Trophoblast cell (in vitro differentiated cells and primary cell): Measurements from ENCODE around the gene UBE2U.

Source experiments
- DNase-seq, 2 donors: peaks; one replicate each; pipeline ENCODE4 v3.0.0-alpha.2; 2016
- H2AFZ ChIP-seq: 2 replicates; pipeline ENCODE4 v1.6.1; 2013; ENCODE audit warnings: low read length, moderate library complexity, mild to moderate bottlenecking; ENCODE audit not compliant: insufficient read depth, poor library complexity
- H2AK5ac ChIP-seq: 2 replicates; pipeline ENCODE4 v1.6.1; 2013; ENCODE audit warnings: mild to moderate bottlenecking, low read length
- H2BK120ac ChIP-seq: 2 replicates; pipeline ENCODE4 v1.6.1; 2013; ENCODE audit warnings: low read length, mild to moderate bottlenecking, moderate library complexity; ENCODE audit not compliant: insufficient read depth, poor library complexity
- H2BK12ac ChIP-seq: 2 replicates; pipeline ENCODE4 v1.6.1; 2013; ENCODE audit warnings: mild to moderate bottlenecking, low read length, moderate library complexity
- H2BK5ac ChIP-seq: 2 replicates; pipeline ENCODE4 v1.6.1; 2013; ENCODE audit warnings: low read length, low read depth, moderate library complexity, mild to moderate bottlenecking; ENCODE audit not compliant: poor library complexity
- H3K14ac ChIP-seq: 2 replicates; pipeline ENCODE4 v1.6.1; 2013; ENCODE audit warnings: mild to moderate bottlenecking, low read length
- H3K18ac ChIP-seq: 2 replicates; pipeline ENCODE4 v1.6.1; 2013; ENCODE audit warnings: mild to moderate bottlenecking, low read length
- H3K23ac ChIP-seq: 2 replicates; pipeline ENCODE4 v1.6.1; 2013; ENCODE audit warnings: low read length
- H3K27ac ChIP-seq: 2 replicates; pipeline ENCODE4 v1.5.1; 2013; ENCODE audit warnings: low read depth, mild to moderate bottlenecking, inconsistent platforms, low read length, moderate library complexity
- H3K27me3 ChIP-seq: 2 replicates; pipeline ENCODE4 v1.6.1; 2013; ENCODE audit warnings: inconsistent platforms, mild to moderate bottlenecking, low read length, moderate library complexity; ENCODE audit not compliant: insufficient read depth
- H3K36me3 ChIP-seq, 2 experiments: 1 replicate in 1 of 2; 2 replicates in 1 of 2; pipeline ENCODE4 v1.6.1; 2013; ENCODE audit warnings: low read length in 2 of 2, mild to moderate bottlenecking in 2 of 2, moderate library complexity in 1 of 2; ENCODE audit not compliant: insufficient read depth in 2 of 2, control insufficient read depth in 1 of 2
- H3K4ac ChIP-seq: 2 replicates; pipeline ENCODE4 v1.6.1; 2013; ENCODE audit warnings: low read depth, mild to moderate bottlenecking, low read length, moderate library complexity
- H3K4me1 ChIP-seq, 2 experiments: 1 replicate in 1 of 2; 2 replicates in 1 of 2; pipeline ENCODE4 v1.6.1; 2013; ENCODE audit warnings: low read length in 2 of 2, mild to moderate bottlenecking in 2 of 2, moderate library complexity in 1 of 2; ENCODE audit not compliant: insufficient read depth in 2 of 2, control insufficient read depth in 1 of 2
- H3K4me2 ChIP-seq: 2 replicates; pipeline ENCODE4 v1.6.1; 2013; ENCODE audit warnings: inconsistent platforms, mild to moderate bottlenecking, low read length, moderate library complexity
- H3K4me3 ChIP-seq: 2 replicates; pipeline ENCODE4 v1.5.1; 2013; ENCODE audit warnings: mild to moderate bottlenecking, low read depth, low read length, inconsistent platforms
- H3K79me1 ChIP-seq: one replicate; pipeline ENCODE4 v1.6.1; 2013; ENCODE audit warnings: low read length
- H3K79me2 ChIP-seq: 2 replicates; pipeline ENCODE4 v1.6.1; 2013; ENCODE audit warnings: low read length, mild to moderate bottlenecking; ENCODE audit not compliant: control insufficient read depth, insufficient read depth, poor library complexity
- H3K9ac ChIP-seq: 2 replicates; pipeline ENCODE4 v1.6.1; 2013; ENCODE audit warnings: mild to moderate bottlenecking, low read length
- H3K9me3 ChIP-seq: 2 replicates; pipeline ENCODE4 v1.6.1; 2013; ENCODE audit warnings: low read depth, mild to moderate bottlenecking, control low read depth, inconsistent platforms, low read length; ENCODE audit not compliant: insufficient read depth
- H4K12ac ChIP-seq: 2 replicates; pipeline ENCODE4 v1.6.1; 2013; ENCODE audit warnings: low read depth, mild to moderate bottlenecking, low read length, moderate library complexity
- H4K8ac ChIP-seq: 2 replicates; pipeline ENCODE4 v1.6.1; 2013; ENCODE audit warnings: low read depth, mild to moderate bottlenecking, low read length, moderate library complexity
- H4K91ac ChIP-seq: one replicate; pipeline ENCODE4 v1.6.1; 2013; ENCODE audit warnings: low read depth, mild to moderate bottlenecking, low read length, moderate library complexity
- WGBS: extraction: QIAGEN DNeasy Blood & Tissue Kit; methylation state at CpG from one replicate; pipeline ENCODE4 v1.1.7; 2013; ENCODE audit warnings: missing lambda C conversion rate; ENCODE audit not compliant: insufficient read length, insufficient coverage; ENCODE audit errors: extremely low coverage; 5-methylcytosine and 5-hydroxymethylcytosine counted together

The UBE2U gene

GRCh38 chr1:64315402-64315801 is 112.0 kb downstream of the UBE2U start:
- Histone ChIP-seq H4K91ac (no peak overlapping the region), H2AFZ (no peak overlapping the region), H3K9ac (no peak overlapping the region), H3K36me3 (no peaks in the 10 kb centered on the region), H3K4ac (no peak overlapping the region), H3K27me3 (no peaks in the 10 kb centered on the region), H2BK5ac (no peak overlapping the region), H3K79me2 (no peaks in the 10 kb centered on the region), H2BK120ac (no peak overlapping the region), H3K4me1 (peaks cover 0 to 3% of the 10 kb centered on the region in 2 experiments), H3K14ac (no peak overlapping the region), H3K4me3 (no peak overlapping the region), H4K8ac (no peak overlapping the region), H3K27ac (no peak overlapping the region), H3K4me2 (no peak overlapping the region), H3K23ac (no peak overlapping the region), H3K79me1 (no peaks in the 10 kb centered on the region), H4K12ac (no peak overlapping the region), H3K18ac (no peak overlapping the region), H2BK12ac (no peak overlapping the region), H2AK5ac (no peak overlapping the region), H3K9me3 (no peaks in the 10 kb centered on the region)
- WGBS = no CpG with 5 or more reads among the region's 5 CpGs
- DNase-seq = no peak
